ENCODE results near the gene MVD. TPM values are rescaled to one million over a fixed set of nuclear protein-coding genes. Genes with fewer than 3 reads are reported as not detected.

Gene MVD
- total RNA-seq, 1 donor from 2014 or later = 76.2 TPM

DNA sequence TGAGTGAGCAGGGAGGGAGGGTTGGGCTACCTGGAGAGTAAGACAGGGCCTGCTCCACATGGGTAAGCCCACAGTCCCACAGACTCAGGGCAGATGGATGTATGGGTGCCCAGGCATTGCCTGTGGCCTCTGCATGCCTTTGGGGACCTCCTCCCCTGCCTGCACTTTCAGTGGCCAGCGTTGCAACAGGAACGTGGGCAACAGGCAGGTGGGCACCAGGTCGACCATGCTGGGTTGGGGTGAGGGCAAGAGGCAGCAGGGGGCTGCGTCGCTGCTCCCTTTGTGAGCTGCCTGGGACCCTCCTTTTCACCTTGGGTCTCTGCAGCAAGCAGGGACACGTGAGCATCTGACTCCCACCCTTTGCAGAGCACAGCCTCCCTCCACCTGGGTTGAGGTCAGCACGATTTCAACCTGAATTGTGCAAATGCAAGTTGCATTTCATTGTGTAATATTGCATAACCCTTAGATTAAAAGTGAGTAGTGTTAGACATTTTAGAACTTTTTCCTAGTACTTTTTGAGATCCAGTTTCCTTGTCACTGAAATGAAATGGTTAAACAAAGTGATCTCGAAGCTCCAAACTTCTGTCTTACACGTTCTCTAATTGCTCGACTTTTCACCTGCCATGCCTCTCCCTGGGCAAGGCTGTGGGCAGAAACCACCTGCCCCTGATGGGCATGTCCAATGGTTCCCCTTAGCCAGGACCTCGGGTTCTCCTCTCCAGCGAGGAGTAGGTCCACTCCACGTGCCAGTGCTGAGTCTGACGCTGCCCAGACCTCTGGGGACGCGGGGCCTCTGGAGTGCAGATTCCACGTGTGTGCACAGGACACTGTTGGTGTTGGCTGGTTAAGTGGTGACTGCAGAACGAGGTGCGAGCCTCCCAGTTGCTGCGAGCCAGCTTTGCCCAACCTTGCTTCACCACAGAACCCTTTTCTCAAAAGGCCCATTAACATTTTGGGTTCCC lies 57.4 kb downstream of the MVD start:
- no peak overlapping the region for H3K4me3 ChIP-seq (ENCODE audit: low read depth, low read length)
- no peak for DNase-seq (ENCODE audit: low read depth)
- TF ChIP-seq CTCF (conservative IDR thresholded peaks at IDR 0.05; ENCODE audit: low read depth, low read length) = no peak

DNA sequence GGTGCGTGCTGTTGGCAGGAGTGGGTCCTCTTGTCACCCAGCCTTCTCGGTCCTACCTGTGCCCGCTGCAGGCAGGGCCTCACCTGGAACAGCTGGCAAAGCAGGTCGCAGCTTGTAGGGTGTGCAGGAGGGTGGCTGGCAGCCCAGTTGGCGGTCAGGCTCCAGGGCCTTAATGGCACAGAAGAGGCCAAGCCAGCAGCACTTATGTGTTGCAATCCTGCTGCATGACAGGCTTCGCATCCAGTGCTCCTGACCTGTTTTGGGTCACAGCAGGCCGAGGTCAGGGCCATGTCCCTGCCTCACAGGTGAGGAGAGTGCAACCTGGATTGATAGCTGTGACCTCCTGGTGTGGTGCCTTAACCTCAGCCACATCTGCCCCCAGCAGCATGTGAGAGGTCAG lies 60.8 kb downstream of the MVD start:
- DNase-seq (ENCODE audit: low read depth) = no peak
- no peak for TF ChIP-seq CTCF (conservative IDR thresholded peaks at IDR 0.05; ENCODE audit: low read depth, low read length)

More for the DNA sequence above, 60.8 kb downstream of the MVD start:
- H3K4me3 ChIP-seq (ENCODE audit: low read depth, low read length) = no peak overlapping the region

Other genes with a start within 250 kb of the MVD start
- gene ZFPM1, start 209.8 kb downstream of the MVD start, total RNA-seq = 2.1 and 5.7 TPM in 2 replicates
- 18.3 and 19.2 TPM in 2 replicates for gene ZC3H18, start 92.7 kb downstream of the MVD start, total RNA-seq
- 0.17 TPM in 1 of 2 replicates, not detected in the other for gene IL17C, start 24.5 kb downstream of the MVD start, total RNA-seq
- gene CYBA, start 12.0 kb downstream of the MVD start, total RNA-seq = 877 and 896 TPM in 2 replicates
- 0.23 and 0.58 TPM in 2 replicates for gene SNAI3, start 23.4 kb upstream of the MVD start, total RNA-seq
- gene RNF166, start 43.3 kb upstream of the MVD start, total RNA-seq = 29.7 and 32.8 TPM in 2 replicates
- 9.3 and 26.6 TPM in 2 replicates for gene CTU2, start 43.4 kb upstream of the MVD start, total RNA-seq
- 245 and 246 TPM in 2 replicates for gene PIEZO1, start 122.1 kb upstream of the MVD start, total RNA-seq
- 76.2 and 88.5 TPM in 2 replicates for gene CDT1, start 140.7 kb upstream of the MVD start, total RNA-seq
- 242 and 300 TPM in 2 replicates for gene APRT, start 148.8 kb upstream of the MVD start, total RNA-seq
- gene GALNS, start 193.9 kb upstream of the MVD start, total RNA-seq = 9.2 and 18.3 TPM in 2 replicates
- gene TRAPPC2L, start 194.0 kb upstream of the MVD start, total RNA-seq = 48.3 and 58.2 TPM in 2 replicates
- not detected in 2 replicates for gene PABPN1L, start 203.6 kb upstream of the MVD start, total RNA-seq